A204.1 (cell line): ENCODE data around the gene ZFYVE28.
"Not testable (repeated sequence)": the region's sequence is repeated elsewhere in the genome, so short reads cannot be mapped to it uniquely, and the experiment has no call there.

Experiments used
- FAIRE-seq: peaks from 2 replicates; lab custom pipeline; 2012; peaks lifted over from hg19 to GRCh38; lab: Jason Lieb, UNC

ZFYVE28 gene

GRCh38 chr4:2286904-2287593 lies 131.4 kb downstream of the ZFYVE28 start:
- FAIRE-seq = no peak

GRCh38 chr4:2285613-2286381 lies 132.6 kb downstream of the ZFYVE28 start:
- no peak for FAIRE-seq

GRCh38 chr4:2284934-2285612 lies 133.4 kb downstream of the ZFYVE28 start:
- no peak for FAIRE-seq

- FAIRE-seq = no peak
Measured at GRCh38 chr4:2284161-2284933, 134.1 kb downstream of the ZFYVE28 start.

GRCh38 chr4:2283199-2283711 lies 135.2 kb downstream of the ZFYVE28 start:
- no peak for FAIRE-seq

GRCh38 chr4:2281575-2282343 lies 136.7 kb downstream of the ZFYVE28 start:
- FAIRE-seq = no peak

GRCh38 chr4:2280531-2281300 lies 137.7 kb downstream of the ZFYVE28 start:
- FAIRE-seq = no peak

GRCh38 chr4:2277956-2278355 lies 140.5 kb downstream of the ZFYVE28 start:
- FAIRE-seq = no peak

- no peak for FAIRE-seq
Measured at GRCh38 chr4:2276581-2277325, 141.7 kb downstream of the ZFYVE28 start.

GRCh38 chr4:2275546-2276251 lies 142.7 kb downstream of the ZFYVE28 start:
- no peak for FAIRE-seq

GRCh38 chr4:2275044-2275397 lies 143.4 kb downstream of the ZFYVE28 start:
- FAIRE-seq = not testable (repeated sequence)

- no peak for FAIRE-seq
Measured at GRCh38 chr4:2274320-2275043, 144.0 kb downstream of the ZFYVE28 start.

GRCh38 chr4:2273657-2274319 lies 144.7 kb downstream of the ZFYVE28 start:
- FAIRE-seq = no peak

- no peak for FAIRE-seq
Measured at GRCh38 chr4:2273221-2273620, 145.2 kb downstream of the ZFYVE28 start.

GRCh38 chr4:2272828-2273120 lies 145.7 kb downstream of the ZFYVE28 start:
- no peak for FAIRE-seq

- FAIRE-seq = no peak
Measured at GRCh38 chr4:2272026-2272827, 146.2 kb downstream of the ZFYVE28 start.

- FAIRE-seq = no peak
Measured at GRCh38 chr4:2271279-2272025, 147.0 kb downstream of the ZFYVE28 start.
